HG02884 (cell line): ENCODE measurements around the gene ATP10B.

Experiments
- ATAC-seq: cut with Tn5 transposase; IDR thresholded peaks from one replicate; pipeline ENCODE4 v1.9.1; 2021; ENCODE audit warnings: mild to moderate bottlenecking, moderate library complexity; ENCODE audit not compliant: unreplicated experiment

The ATP10B gene

GRCh38 chr5:160693831-160694465, 158.1 kb downstream of the ATP10B start:
- ATAC-seq, result no peak

- ATAC-seq, result no peak
These were observed 159.7 kb downstream of the ATP10B start for GRCh38 chr5:160692271-160692670.

GRCh38 chr5:160685695-160686094, 166.3 kb downstream of the ATP10B start:
- ATAC-seq, result peak; percentile 79

GRCh38 chr5:160685219-160685618, 166.8 kb downstream of the ATP10B start:
- no peak for ATAC-seq

DNA sequence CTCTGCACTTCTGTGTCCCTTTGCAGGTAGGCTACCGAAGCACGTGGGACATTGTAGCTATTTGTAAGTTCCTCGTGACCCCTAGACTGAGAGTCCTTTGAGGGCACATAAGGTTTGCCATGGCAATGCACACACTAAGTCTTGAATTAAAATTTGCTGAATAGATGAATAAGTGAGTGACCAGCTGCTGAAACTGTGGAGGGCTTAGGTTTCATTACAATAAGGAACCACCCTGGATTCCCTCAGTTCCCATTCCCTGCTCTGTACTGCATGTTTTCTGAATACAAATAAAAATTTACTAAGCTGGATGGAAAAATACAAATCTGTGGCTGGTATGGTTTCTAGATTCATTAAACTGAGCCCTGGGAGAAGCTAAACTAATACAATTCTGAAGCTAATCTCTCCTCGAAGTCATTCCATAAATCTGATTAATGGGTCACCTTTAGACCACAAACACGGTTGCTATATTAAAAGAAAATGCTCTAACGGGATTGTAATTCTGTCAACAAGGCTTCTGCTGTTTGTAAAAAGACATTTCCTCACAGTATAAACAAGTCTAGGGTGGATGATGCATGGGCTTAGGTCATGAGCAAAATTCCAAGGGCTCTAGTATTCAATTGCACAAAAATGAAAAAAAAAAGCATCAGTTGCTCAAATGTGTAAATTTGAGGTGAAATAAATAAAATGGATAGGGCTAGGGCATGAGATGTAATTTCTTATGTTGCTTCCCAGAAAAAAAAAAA, 172.3 kb downstream of the ATP10B start:
- ATAC-seq, result no peak

- ATAC-seq, result no peak
These were observed 176.0 kb downstream of the ATP10B start for GRCh38 chr5:160675988-160676387.

- no peak for ATAC-seq
These were observed 177.1 kb downstream of the ATP10B start for GRCh38 chr5:160674901-160675300.

GRCh38 chr5:160672521-160672920, 179.5 kb downstream of the ATP10B start:
- ATAC-seq, result no peak

DNA sequence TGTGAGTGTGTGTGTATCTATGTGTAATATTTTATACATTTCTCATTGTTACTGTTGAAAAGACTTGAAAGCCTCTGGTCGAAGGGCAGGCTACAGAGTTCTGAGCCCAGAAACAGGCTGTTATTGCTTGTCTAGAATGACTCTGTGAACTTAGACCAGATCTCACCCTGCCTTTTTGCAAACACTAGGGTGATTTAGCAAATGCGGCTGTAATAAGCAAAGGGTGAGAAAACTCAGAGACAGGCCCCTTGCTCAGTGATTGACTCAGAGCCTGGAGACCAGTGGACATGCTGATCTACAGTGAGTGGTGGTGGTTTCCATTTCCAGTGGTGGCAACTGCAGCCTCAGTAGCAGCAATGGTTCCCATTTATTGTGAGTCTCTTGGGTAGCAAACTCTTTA, 183.7 kb downstream of the ATP10B start:
- ATAC-seq, result no peak

DNA sequence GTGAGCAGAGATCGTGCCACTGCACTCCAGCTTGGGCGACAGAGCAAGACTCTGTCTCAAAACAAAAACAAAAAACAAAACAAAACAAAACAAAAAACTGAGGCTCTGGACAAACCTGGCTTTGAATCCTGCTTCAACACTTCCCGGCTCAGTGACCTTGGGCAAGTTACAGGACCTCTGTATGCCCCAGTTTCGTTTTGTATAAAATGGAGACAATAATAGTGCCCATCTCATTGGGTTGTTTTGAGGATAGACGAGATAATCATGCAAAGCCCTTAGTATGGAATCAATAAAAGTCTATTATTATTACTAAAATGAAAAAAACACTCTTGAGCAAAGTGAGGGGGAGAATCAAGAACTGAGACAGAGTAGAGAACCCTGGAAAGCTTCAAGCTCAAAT, 184.9 kb downstream of the ATP10B start:
- ATAC-seq, result no peak

DNA sequence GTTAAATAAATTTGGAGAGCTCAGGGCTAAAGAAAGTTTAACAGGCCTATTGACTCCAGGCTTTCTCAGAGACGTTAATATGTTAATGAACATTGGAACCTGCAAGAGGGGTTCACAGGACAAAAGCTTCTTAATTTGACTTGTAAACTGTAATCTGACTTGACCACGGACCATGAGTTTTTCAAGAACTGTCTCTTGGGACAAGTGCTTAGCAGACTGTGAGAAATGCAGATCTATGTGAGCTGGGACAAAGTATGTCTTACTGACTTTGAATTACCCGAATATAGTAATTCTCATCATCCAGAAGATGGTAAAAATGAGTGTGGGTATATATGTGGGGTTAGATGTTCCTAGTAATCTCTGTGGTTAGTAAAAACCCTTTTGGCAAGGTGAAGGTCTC, 186.6 kb downstream of the ATP10B start:
- ATAC-seq, result no peak

GRCh38 chr5:160660132-160660531, 191.9 kb downstream of the ATP10B start:
- no peak for ATAC-seq

GRCh38 chr5:160657622-160658458, 194.2 kb downstream of the ATP10B start:
- no peak for ATAC-seq

DNA sequence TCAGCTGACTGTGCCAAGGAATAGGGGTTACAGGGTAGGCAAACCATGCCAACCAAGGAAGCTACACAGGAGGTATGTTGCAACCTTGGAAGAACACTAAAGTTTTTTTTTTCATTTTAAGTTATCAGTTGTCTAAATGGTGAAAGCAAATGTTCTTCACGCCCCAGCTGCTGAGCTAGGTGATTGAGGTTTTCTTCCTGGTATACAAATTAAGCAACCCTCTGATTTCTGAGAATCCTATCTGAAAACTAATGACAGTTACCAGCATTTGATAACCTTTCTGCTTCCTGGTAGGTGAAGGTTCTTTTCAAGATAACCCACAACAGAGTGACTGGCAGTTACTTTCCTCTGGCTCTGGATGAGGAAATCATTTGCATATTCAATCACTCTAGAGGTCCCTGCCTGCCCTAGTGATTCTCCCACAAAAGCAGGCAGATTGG, 194.9 kb downstream of the ATP10B start:
- no peak for ATAC-seq

GRCh38 chr5:160655717-160656116, 196.3 kb downstream of the ATP10B start:
- no peak for ATAC-seq

GRCh38 chr5:160651692-160652645, 200.0 kb downstream of the ATP10B start:
- ATAC-seq, result no peak

- ATAC-seq, result peak; percentile 67
These were observed 202.7 kb downstream of the ATP10B start for GRCh38 chr5:160649304-160649703.

GRCh38 chr5:160646033-160646432, 206.0 kb downstream of the ATP10B start:
- ATAC-seq, result no peak

DNA sequence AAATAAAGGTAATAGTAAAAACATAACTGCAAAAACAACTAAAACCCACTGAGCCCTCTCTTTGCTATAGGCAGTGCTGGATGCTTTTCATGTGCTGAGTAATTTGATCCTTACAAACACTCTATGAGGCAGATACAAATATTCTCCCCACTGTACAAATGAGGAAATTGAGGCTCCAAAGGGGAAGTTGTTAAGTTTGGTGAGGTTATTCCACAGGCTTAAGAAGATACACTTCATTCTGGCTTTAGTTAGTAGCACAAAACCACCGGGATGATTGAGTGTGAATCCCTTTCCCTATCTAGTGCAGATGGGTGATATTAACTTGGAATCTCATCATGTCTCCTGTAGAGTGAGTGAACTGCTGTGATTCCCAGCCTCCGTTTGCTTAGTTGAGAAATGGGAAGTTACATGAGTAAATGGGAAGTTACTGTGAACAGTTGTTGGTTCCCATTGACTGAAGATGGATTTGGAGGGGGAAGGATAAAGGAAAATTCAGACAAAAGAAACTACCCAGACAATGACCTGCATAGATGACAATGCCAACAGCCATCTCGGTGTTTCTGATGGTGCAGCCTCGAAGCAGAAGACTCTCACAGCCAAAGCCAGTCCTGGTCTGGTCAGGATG, 208.3 kb downstream of the ATP10B start:
- ATAC-seq, result no peak

DNA sequence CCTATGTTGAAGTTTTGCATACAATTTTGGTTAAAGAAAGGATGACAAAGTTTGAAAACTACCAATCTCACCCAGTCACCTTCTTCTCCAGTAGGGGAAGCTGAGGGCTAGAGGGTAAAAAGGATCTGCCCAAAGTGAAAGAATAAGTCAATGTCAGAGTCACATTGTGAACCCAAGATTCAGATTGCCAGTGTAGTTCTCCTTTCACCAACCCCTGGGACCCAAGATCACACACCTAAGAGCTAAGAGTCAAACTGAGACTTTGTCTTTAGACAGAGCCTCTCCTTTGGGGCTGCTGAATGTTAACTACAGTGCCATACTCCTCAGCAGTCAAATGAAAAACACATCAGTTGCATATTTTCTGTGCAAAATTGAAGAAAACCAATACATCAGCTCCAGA, 210.6 kb downstream of the ATP10B start:
- ATAC-seq, result peak; percentile 51
